HepG2 (cell line): Measurements from ENCODE around the gene KCNJ13. TPM values are rescaled to one million over a fixed set of nuclear protein-coding genes. Genes with fewer than 3 reads are reported as not detected.

Experiments
- ATAC-seq: fragments of 200-7000 bp; cut with Tn5 transposase; 3 replicates; pipeline ENCODE4 v1.9.1; 2020; ENCODE audit warnings: mild to moderate bottlenecking, moderate library complexity
- BruUV-seq: library from RNA; stranded (reverse); fragments of 400-500 nt; replicated peaks from 2 replicates; lab custom pipeline; 2021; lab: Mats Ljungman, UMichigan
- CTCF ChIA-PET: fragments of 300-600 bp; formaldehyde crosslinking; extraction: SDS; loops from one replicate; lab custom pipeline; 2021; ENCODE audit warnings: low total read pairs, inconsistent platforms, low intra/inter-chr PET ratio; lab: Yijun Ruan, JAX
- POLR2A ChIA-PET: fragments of 350-600 bp; sonication (Branson Sonifier 250); formaldehyde crosslinking; loops from one replicate; lab custom pipeline; 2020; ENCODE audit warnings: antibody characterized with exemption, inconsistent platforms; lab: Yijun Ruan, JAX
- DNase-seq: peaks from one replicate; pipeline ENCODE4 v3.0.0-alpha.2; 2015; ENCODE audit warnings: low spot score
- FAIRE-seq: peaks from 3 replicates; lab custom pipeline; 2011; peaks lifted over from hg19 to GRCh38; lab: Jason Lieb, UNC
- H2AFZ ChIP-seq: one replicate; pipeline ENCODE4 v1.6.1; 2011; ENCODE audit warnings: low read length, inconsistent platforms
- H3K27ac ChIP-seq: fragments of 300-600 bp; 3 replicates; pipeline ENCODE4 v1.8.0; 2011; ENCODE audit warnings: mixed run types, mild to moderate bottlenecking, mixed read lengths, low read length, inconsistent platforms; ENCODE audit not compliant: insufficient read depth; ENCODE audit errors: extremely low read length
- H3K27me3 ChIP-seq, 2 experiments: fragments of 200-600 bp in 1 of 2; 2 replicates in 1 of 2; 3 replicates in 1 of 2; pipeline versions ENCODE4 v1.6.0 to v1.8.0; 2011; ENCODE audit warnings: low read length in 2 of 2, mild to moderate bottlenecking in 2 of 2, moderate library complexity in 2 of 2, inconsistent platforms in 1 of 2; ENCODE audit not compliant: insufficient read depth in 2 of 2, control insufficient read depth in 1 of 2
- H3K36me3 ChIP-seq, 2 experiments: fragments of 200-600 bp in 1 of 2; replicated peaks in 1 of 2; 2 replicates in 1 of 2; 3 replicates in 1 of 2; pipeline versions ENCODE4 v1.5.1 to v1.8.0; 2011; ENCODE audit warnings: low read length in 2 of 2, inconsistent platforms in 1 of 2; ENCODE audit not compliant: insufficient read depth in 2 of 2, control insufficient read depth in 1 of 2
- H3K4me1 ChIP-seq: 2 replicates; pipeline ENCODE4 v1.5.1; 2012; ENCODE audit warnings: low read length, inconsistent platforms; ENCODE audit not compliant: insufficient read depth
- H3K4me2 ChIP-seq: 2 replicates; pipeline ENCODE4 v1.6.0; 2011; ENCODE audit warnings: low read depth, low read length, inconsistent platforms
- H3K4me3 ChIP-seq, 3 experiments: fragments of 200-600 bp in 1 of 3; sonication (generic), shearing (Covaris generic) in 1 of 3; replicated peaks in 1 of 3; 2 replicates each; pipeline ENCODE4 v1.5.1; 2011 to 2016; ENCODE audit warnings: low read length in 3 of 3, inconsistent platforms in 2 of 3, low read depth in 2 of 3, mild to moderate bottlenecking in 2 of 3, control low read depth in 1 of 3, mixed read lengths in 1 of 3; ENCODE audit not compliant: insufficient read depth in 1 of 3
- H3K79me2 ChIP-seq: one replicate; pipeline ENCODE4 v1.6.1; 2011; ENCODE audit warnings: low read length, inconsistent platforms; ENCODE audit not compliant: insufficient read depth
- H3K9ac ChIP-seq: 2 replicates; pipeline ENCODE4 v1.6.0; 2011; ENCODE audit warnings: mild to moderate bottlenecking, low read depth, low read length, inconsistent platforms; ENCODE audit not compliant: insufficient read depth
- H3K9me3 ChIP-seq: 2 replicates; pipeline ENCODE4 v1.5.1; 2012; ENCODE audit warnings: mild to moderate bottlenecking, low read length
- H4K20me1 ChIP-seq: 2 replicates; pipeline ENCODE4 v1.6.0; 2011; ENCODE audit warnings: inconsistent platforms, mild to moderate bottlenecking, low read length, moderate library complexity; ENCODE audit not compliant: insufficient read depth
- ARID5B ChIP-seq: IDR thresholded peaks from 2 replicates; pipeline ENCODE4 v1.4.0; 2020; ENCODE audit warnings: mild to moderate bottlenecking, missing genetic modification reagents
- ASH2L ChIP-seq: fragments of 300-600, 200-600 bp; sonication (generic); IDR thresholded peaks from 2 replicates; pipeline ENCODE4 v1.7.0; 2017; ENCODE audit warnings: low read depth, mild to moderate bottlenecking, moderate library complexity, mixed read lengths, low read length; ENCODE audit not compliant: insufficient read length
- ESRRA ChIP-seq: sonication (generic); formaldehyde crosslinking; IDR thresholded peaks from 2 replicates; pipeline ENCODE4 v1.5.1; 2020; ENCODE audit warnings: mild to moderate bottlenecking, low read depth, missing genetic modification reagents
- FIP1L1 ChIP-seq: fragments of 200-400 bp; formaldehyde crosslinking; IDR thresholded peaks from 2 replicates; pipeline ENCODE4 v1.6.1; 2018; ENCODE audit warnings: low read depth, mild to moderate bottlenecking, low read length, moderate library complexity, borderline replicate concordance; ENCODE audit not compliant: insufficient read depth
- KAT7 ChIP-seq: IDR thresholded peaks from 2 replicates; pipeline ENCODE4 v1.6.1; 2018; ENCODE audit warnings: borderline replicate concordance, missing compliant biosample characterization
- NFRKB ChIP-seq: fragments of 450-650 bp; IDR thresholded peaks from 2 replicates; pipeline ENCODE4 v1.6.1; 2017
- NR3C1 ChIP-seq: sonication (generic); formaldehyde crosslinking; IDR thresholded peaks from 2 replicates; pipeline ENCODE4 v1.4.0; 2020; ENCODE audit warnings: missing genetic modification reagents
- RBM39 ChIP-seq: fragments of 200-400 bp; formaldehyde crosslinking; IDR thresholded peaks from one replicate; pipeline ENCODE4 v1.6.1; 2018; ENCODE audit warnings: antibody characterized with exemption, mild to moderate bottlenecking, low read depth, low read length; ENCODE audit not compliant: poor library complexity, severe bottlenecking
- SP5 ChIP-seq: IDR thresholded peaks from 2 replicates; pipeline ENCODE4 v1.6.1; 2016; ENCODE audit warnings: low read depth, borderline replicate concordance
- TARDBP ChIP-seq: sonication (generic); formaldehyde crosslinking; IDR thresholded peaks from 2 replicates; pipeline ENCODE4 v1.8.0; 2022; ENCODE audit warnings: mild to moderate bottlenecking, missing genetic modification reagents
- TFDP1 ChIP-seq: IDR thresholded peaks from 2 replicates; pipeline ENCODE4 v1.6.1; 2016; ENCODE audit warnings: missing compliant biosample characterization, missing genetic modification reagents, borderline replicate concordance
- ZNF329 ChIP-seq: sonication (generic); formaldehyde crosslinking; IDR thresholded peaks from 2 replicates; pipeline ENCODE4 v1.9.0; 2021; ENCODE audit warnings: low read depth, mild to moderate bottlenecking, missing genetic modification reagents
- ZNF563 ChIP-seq: sonication (generic); formaldehyde crosslinking; IDR thresholded peaks from 2 replicates; pipeline ENCODE4 v1.8.0; 2022; ENCODE audit warnings: mild to moderate bottlenecking, moderate library complexity, missing genetic modification reagents
- ZNF709 ChIP-seq: sonication (generic); formaldehyde crosslinking; IDR thresholded peaks from 2 replicates; pipeline ENCODE4 v1.5.0; 2020; ENCODE audit warnings: mild to moderate bottlenecking, missing genetic modification reagents
- ZNF75D ChIP-seq: sonication (generic); formaldehyde crosslinking; IDR thresholded peaks from 2 replicates; pipeline ENCODE4 v1.8.1; 2023; ENCODE audit warnings: missing genetic modification reagents, mild to moderate bottlenecking, borderline replicate concordance
- in situ Hi-C: cut with HindIII; loops from 2 replicates; pipeline ENCODE4 v1.10.0; 2017; ENCODE audit warnings: low pct_unique_long_range_greater_than_20kb; ENCODE audit not compliant: extremely low pct_ligation_motif_present
- intact Hi-C: fragments of 100-400 bp; cut with micrococcal nuclease; formaldehyde crosslinking; loops from one replicate; pipeline ENCODE4 v1.10.0; 2022; ENCODE audit not compliant: unreplicated experiment
- polyA plus RNA-seq, 8 experiments: library from polyadenylated mRNA; depleted of rRNA in 3 of 8; stranded (reverse) in 7 of 8; unstranded in 1 of 8; fragments of >200 nt; fragmentation: Illumina TruSeq in 4 of 8; extraction: Trizol in 4 of 8; gene quantifications; 2 replicates each; pipeline versions ENCODE4 v1.2.1 to v1.2.3, GENCODE V29; 2011 to 2016; ENCODE audit warnings: low read depth in 4 of 8, missing spikeins in 1 of 8, mixed read lengths in 1 of 8; ENCODE audit not compliant: insufficient read depth in 1 of 8
- total RNA-seq, 5 experiments: library from RNA; depleted of rRNA; stranded (reverse); fragments of >200 nt; fragmentation: Illumina TruSeq; extraction: Trizol; gene quantifications; 2 replicates each; pipeline ENCODE4 v1.2.3, GENCODE V29; 2016; ENCODE audit warnings: low read depth in 1 of 5

Gene KCNJ13
- total and polyA plus RNA-seq, 2 of the 13 experiments (the other 11 are each of a cell fraction or from before 2014, with no cell fraction given), result not detected

- H3K4me1 ChIP-seq, result no peaks in the 10 kb centered on the region
- H3K9ac ChIP-seq, result no peak overlapping the region
- no peak for FAIRE-seq
- in situ Hi-C loops (no loop called here), intact Hi-C loops (no loop called here)
- H4K20me1 ChIP-seq, result no peaks in the 10 kb centered on the region
- H3K4me2 ChIP-seq, result no peak overlapping the region
- H3K9me3 ChIP-seq, result no peaks in the 10 kb centered on the region
- CTCF ChIA-PET, result no interaction called here
- no peak overlapping the region for H3K4me3 ChIP-seq
- BruUV-seq, result no TSS peak
- TF ChIP-seq FIP1L1, result no peak
- no peak for TF ChIP-seq NFRKB
- TF ChIP-seq ESRRA (CRISPR knock-in tag), result no peak
- TF ChIP-seq TFDP1 (CRISPR knock-in tag), result no peak
- no peak for TF ChIP-seq ZNF709 (CRISPR knock-in tag)
- TF ChIP-seq RBM39, result no peak
- TF ChIP-seq ARID5B, result no peak
- TF ChIP-seq ZNF75D (CRISPR knock-in tag), result no peak
- TF ChIP-seq KAT7, result no peak
- TF ChIP-seq ZNF563 (CRISPR knock-in tag), result no peak
- no peak for TF ChIP-seq ASH2L
- no peak for TF ChIP-seq ZNF329 (CRISPR knock-in tag)
- TF ChIP-seq TARDBP (CRISPR knock-in tag), result no peak
- TF ChIP-seq NR3C1, result no peak
- TF ChIP-seq SP5 (CRISPR knock-in tag), result no peak
- TF ChIP-seq, all 625 proteins: peak for 0
- Histone ChIP-seq H2AFZ (no peak overlapping the region), H3K79me2 (no peaks in the 10 kb centered on the region), H3K27me3 (no peaks in the 10 kb centered on the region), H3K27ac (no peak overlapping the region), H3K36me3 (peaks cover 25 to 72% of the 10 kb centered on the region in 2 experiments)
- ATAC-seq, result no peak
- POLR2A ChIA-PET, result no interaction called here
- no peak for DNase-seq
These were observed 11.4 kb upstream of the KCNJ13 start for GRCh38 chr2:232787806-232788205.
